Measurements from ENCODE around the gene ASXL2. TPM values are rescaled to one million over a fixed set of nuclear protein-coding genes. Genes with fewer than 3 reads are reported as not detected.
A peak's percentile ranks its signal among the peaks of the same experiment; 100 is the strongest.

ASXL2 gene
- total and polyA plus RNA-seq, 2 of the 13 experiments (the other 11 are each of a cell fraction or from before 2014, with no cell fraction given) = 12.1 to 19.2 TPM

GRCh38 chr2:25692737-25693445 is 185.4 kb downstream of the ASXL2 start (continued):
- TF ChIP-seq, protein P1, sequence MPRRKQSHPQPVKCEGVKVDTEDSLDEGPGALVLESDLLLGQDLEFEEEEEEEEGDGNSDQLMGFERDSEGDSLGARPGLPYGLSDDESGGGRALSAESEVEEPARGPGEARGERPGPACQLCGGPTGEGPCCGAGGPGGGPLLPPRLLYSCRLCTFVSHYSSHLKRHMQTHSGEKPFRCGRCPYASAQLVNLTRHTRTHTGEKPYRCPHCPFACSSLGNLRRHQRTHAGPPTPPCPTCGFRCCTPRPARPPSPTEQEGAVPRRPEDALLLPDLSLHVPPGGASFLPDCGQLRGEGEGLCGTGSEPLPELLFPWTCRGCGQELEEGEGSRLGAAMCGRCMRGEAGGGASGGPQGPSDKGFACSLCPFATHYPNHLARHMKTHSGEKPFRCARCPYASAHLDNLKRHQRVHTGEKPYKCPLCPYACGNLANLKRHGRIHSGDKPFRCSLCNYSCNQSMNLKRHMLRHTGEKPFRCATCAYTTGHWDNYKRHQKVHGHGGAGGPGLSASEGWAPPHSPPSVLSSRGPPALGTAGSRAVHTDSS (CRISPR knock-in tag; conservative IDR thresholded peaks at IDR 0.05) = no peak
- TF ChIP-seq DPF2 (CRISPR knock-in tag; IDR thresholded peaks at IDR 0.05; ENCODE audit: borderline replicate concordance, low read depth) = peak; percentile 76
- no peak for TF ChIP-seq U2AF1 (optimal IDR thresholded peaks at IDR 0.05; ENCODE audit: low read depth, low read length)
- peak; percentile 95 for TF ChIP-seq JUN (CRISPR knock-in tag; IDR thresholded peaks at IDR 0.05)
- TF ChIP-seq HOXA3 (CRISPR knock-in tag; IDR thresholded peaks at IDR 0.05) = peak; percentile 38; the same call in 1 of the 2 replicates
- TF ChIP-seq ZBTB20 (CRISPR knock-in tag; IDR thresholded peaks at IDR 0.05; ENCODE audit: borderline replicate concordance, low read depth) = no peak
- TF ChIP-seq NR2F2 (IDR thresholded peaks at IDR 0.05; ENCODE audit: borderline replicate concordance, low read depth) = 0 out of 2 replicates have a peak, but pooled peaks have one; percentile 20
- TF ChIP-seq, protein P2, sequence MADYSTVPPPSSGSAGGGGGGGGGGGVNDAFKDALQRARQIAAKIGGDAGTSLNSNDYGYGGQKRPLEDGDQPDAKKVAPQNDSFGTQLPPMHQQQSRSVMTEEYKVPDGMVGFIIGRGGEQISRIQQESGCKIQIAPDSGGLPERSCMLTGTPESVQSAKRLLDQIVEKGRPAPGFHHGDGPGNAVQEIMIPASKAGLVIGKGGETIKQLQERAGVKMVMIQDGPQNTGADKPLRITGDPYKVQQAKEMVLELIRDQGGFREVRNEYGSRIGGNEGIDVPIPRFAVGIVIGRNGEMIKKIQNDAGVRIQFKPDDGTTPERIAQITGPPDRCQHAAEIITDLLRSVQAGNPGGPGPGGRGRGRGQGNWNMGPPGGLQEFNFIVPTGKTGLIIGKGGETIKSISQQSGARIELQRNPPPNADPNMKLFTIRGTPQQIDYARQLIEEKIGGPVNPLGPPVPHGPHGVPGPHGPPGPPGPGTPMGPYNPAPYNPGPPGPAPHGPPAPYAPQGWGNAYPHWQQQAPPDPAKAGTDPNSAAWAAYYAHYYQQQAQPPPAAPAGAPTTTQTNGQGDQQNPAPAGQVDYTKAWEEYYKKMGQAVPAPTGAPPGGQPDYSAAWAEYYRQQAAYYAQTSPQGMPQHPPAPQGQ (CRISPR knock-in tag; IDR thresholded peaks at IDR 0.05; ENCODE audit: borderline replicate concordance) = no peak
- TF ChIP-seq ZNF580 (CRISPR knock-in tag; IDR thresholded peaks at IDR 0.05; ENCODE audit: borderline replicate concordance, low read depth) = 0 out of 2 replicates have a peak, but pooled peaks have one; percentile 21
- TF ChIP-seq ZFYVE20 (CRISPR knock-in tag; IDR thresholded peaks at IDR 0.05; ENCODE audit: borderline replicate concordance, low read depth) = no peak
- TF ChIP-seq, protein P3, sequence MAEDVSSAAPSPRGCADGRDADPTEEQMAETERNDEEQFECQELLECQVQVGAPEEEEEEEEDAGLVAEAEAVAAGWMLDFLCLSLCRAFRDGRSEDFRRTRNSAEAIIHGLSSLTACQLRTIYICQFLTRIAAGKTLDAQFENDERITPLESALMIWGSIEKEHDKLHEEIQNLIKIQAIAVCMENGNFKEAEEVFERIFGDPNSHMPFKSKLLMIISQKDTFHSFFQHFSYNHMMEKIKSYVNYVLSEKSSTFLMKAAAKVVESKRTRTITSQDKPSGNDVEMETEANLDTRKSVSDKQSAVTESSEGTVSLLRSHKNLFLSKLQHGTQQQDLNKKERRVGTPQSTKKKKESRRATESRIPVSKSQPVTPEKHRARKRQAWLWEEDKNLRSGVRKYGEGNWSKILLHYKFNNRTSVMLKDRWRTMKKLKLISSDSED (CRISPR knock-in tag; IDR thresholded peaks at IDR 0.05) = no peak
- no peak for TF ChIP-seq KDM3A (CRISPR knock-in tag; IDR thresholded peaks at IDR 0.05; ENCODE audit: low read depth)
- TF ChIP-seq MIER3 (CRISPR knock-in tag; IDR thresholded peaks at IDR 0.05; ENCODE audit: borderline replicate concordance) = peak; percentile 52; the same call in 1 of the 2 replicates
- TF ChIP-seq PCBP1 (IDR thresholded peaks at IDR 0.05; ENCODE audit: borderline replicate concordance, low read depth, low read length) = no peak
- TF ChIP-seq ZNF292 (CRISPR knock-in tag; IDR thresholded peaks at IDR 0.05; ENCODE audit: borderline replicate concordance, low read depth) = no peak
- TF ChIP-seq ZNF773 (CRISPR knock-in tag; IDR thresholded peaks at IDR 0.05; ENCODE audit: borderline replicate concordance) = no peak
- TF ChIP-seq RFXANK (CRISPR knock-in tag; IDR thresholded peaks at IDR 0.05) = no peak
- TF ChIP-seq ADNP (CRISPR knock-in tag; IDR thresholded peaks at IDR 0.05) = no peak
- TF ChIP-seq ZFX (CRISPR knock-in tag; IDR thresholded peaks at IDR 0.05; ENCODE audit: low read depth) = peak; percentile 24; the same call in 1 of the 2 replicates
- no peak for TF ChIP-seq ZNF547 (CRISPR knock-in tag; IDR thresholded peaks at IDR 0.05)
- no peak for TF ChIP-seq ZNF782 (CRISPR knock-in tag; IDR thresholded peaks at IDR 0.05; ENCODE audit: borderline replicate concordance)
- TF ChIP-seq, protein P4, sequence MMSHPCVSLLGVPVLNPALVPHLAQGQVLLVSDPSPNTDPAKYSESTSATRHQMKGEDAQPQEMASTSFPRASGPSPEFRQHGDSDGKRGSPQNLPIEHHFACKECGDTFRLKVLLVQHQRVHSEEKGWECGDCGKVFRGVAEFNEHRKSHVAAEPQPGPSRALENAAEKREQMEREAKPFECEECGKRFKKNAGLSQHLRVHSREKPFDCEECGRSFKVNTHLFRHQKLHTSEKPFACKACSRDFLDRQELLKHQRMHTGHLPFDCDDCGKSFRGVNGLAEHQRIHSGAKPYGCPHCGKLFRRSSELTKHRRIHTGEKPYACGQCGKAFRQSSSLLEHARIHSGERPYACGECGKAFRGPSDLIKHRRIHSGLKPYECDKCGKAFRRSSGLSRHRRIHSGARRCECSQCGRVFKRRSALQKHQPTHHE (CRISPR knock-in tag; IDR thresholded peaks at IDR 0.05; ENCODE audit: borderline replicate concordance) = peak; percentile 50; the same call in 1 of the 2 replicates
- no peak for TF ChIP-seq POLR2A (IDR thresholded peaks at IDR 0.05; ENCODE audit: insufficient read depth in 1 of 2, low read depth in 2 of 2, low read length in 2 of 2)
